NOMO-1 treated with dmso at 0.1 percent for 144 hours (cell line): ENCODE measurements around the gene CDCA3.
"Not testable (repeated sequence)": the region's sequence is repeated elsewhere in the genome, so short reads cannot be mapped to it uniquely, and the experiment has no call there.

Experiments used
- DNase-seq: peaks from one replicate; lab custom pipeline; 2025; ENCODE audit not compliant: unreplicated experiment; lab: John Stamatoyannopoulos, UW

The CDCA3 gene

GRCh38 chr12:6873094-6874014, 22.3 kb upstream of the CDCA3 start, which contains the start of gene SPSB2:
Gene SPSB2, minus strand, starts transcription at chr12:6873303. Its CDS starts 402 bp downstream, at chr12:6872901.
- peak; percentile 93 for DNase-seq

- peak; percentile 49 for DNase-seq
Measured at GRCh38 chr12:6872073-6873048, 21.3 kb upstream of the CDCA3 start.

GRCh38 chr12:6871052-6871957, 20.2 kb upstream of the CDCA3 start:
- DNase-seq = peak; percentile 29

- not testable (repeated sequence) for DNase-seq
Measured at GRCh38 chr12:6870304-6870703, 19.2 kb upstream of the CDCA3 start.

- peak; percentile 61 for DNase-seq
Measured at GRCh38 chr12:6869049-6870021, 18.2 kb upstream of the CDCA3 start.

GRCh38 chr12:6868211-6869048, 17.3 kb upstream of the CDCA3 start:
- DNase-seq = no peak

- DNase-seq = peak; percentile 27
Measured at GRCh38 chr12:6867413-6868210, 16.5 kb upstream of the CDCA3 start, which contains the start of gene TPI1. Gene TPI1, plus strand, starts transcription at chr12:6867531. Its CDS starts 36 bp downstream, at chr12:6867567.

- peak; percentile 67 for DNase-seq
Measured at GRCh38 chr12:6866920-6867412, 15.9 kb upstream of the CDCA3 start.

GRCh38 chr12:6866163-6866919, 15.3 kb upstream of the CDCA3 start:
- no peak for DNase-seq

- not testable (repeated sequence) for DNase-seq
Measured at GRCh38 chr12:6865307-6865706, 14.2 kb upstream of the CDCA3 start.

- DNase-seq = no peak
Measured at GRCh38 chr12:6863586-6864321, 12.7 kb upstream of the CDCA3 start.

GRCh38 chr12:6863033-6863432, 11.9 kb upstream of the CDCA3 start:
- no peak for DNase-seq

GRCh38 chr12:6861391-6861790, 10.3 kb upstream of the CDCA3 start:
- no peak for DNase-seq

- no peak for DNase-seq
Measured at GRCh38 chr12:6860942-6861341, 9.9 kb upstream of the CDCA3 start.

GRCh38 chr12:6860116-6860515, 9.0 kb upstream of the CDCA3 start:
- no peak for DNase-seq

- no peak for DNase-seq
Measured at GRCh38 chr12:6858799-6859198, 7.7 kb upstream of the CDCA3 start.
